ENCODE measurements around the gene GPAT3.
"Not testable (repeated sequence)": the region's sequence is repeated elsewhere in the genome, so short reads cannot be mapped to it uniquely, and the experiment has no call there.

GPAT3 gene

GRCh38 chr4:83535520-83536361 lies at the start of gene GPAT3:
TSS of gene GPAT3 (plus strand) at chr4:83536108. CDS start at chr4:83536623, 515 bp downstream.
- peak; percentile 48 for DNase-seq (ENCODE audit: low spot score)

GRCh38 chr4:83486457-83487129 lies 49.3 kb upstream of the GPAT3 start:
- DNase-seq (ENCODE audit: low spot score): no peak

GRCh38 chr4:83489711-83490326 lies 46.1 kb upstream of the GPAT3 start:
- DNase-seq (ENCODE audit: low spot score): peak; percentile 31

- peak; percentile 62 for DNase-seq (ENCODE audit: low spot score)
Observed at GRCh38 chr4:83490876-83491450, 44.9 kb upstream of the GPAT3 start.

- not testable (repeated sequence) for DNase-seq (ENCODE audit: low spot score)
Observed at GRCh38 chr4:83496085-83496917, 39.6 kb upstream of the GPAT3 start.

GRCh38 chr4:83498187-83498586 lies 37.7 kb upstream of the GPAT3 start:
- DNase-seq (ENCODE audit: low spot score): no peak

- DNase-seq (ENCODE audit: low spot score): not testable (repeated sequence)
Observed at GRCh38 chr4:83501671-83502070, 34.2 kb upstream of the GPAT3 start.

GRCh38 chr4:83503974-83504373 lies 31.9 kb upstream of the GPAT3 start:
- no peak for DNase-seq (ENCODE audit: low spot score)

- no peak for DNase-seq (ENCODE audit: low spot score)
Observed at GRCh38 chr4:83504503-83504902, 31.4 kb upstream of the GPAT3 start.

GRCh38 chr4:83504996-83505395 lies 30.9 kb upstream of the GPAT3 start:
- no peak for DNase-seq (ENCODE audit: low spot score)

- DNase-seq (ENCODE audit: low spot score): peak; percentile 77
Observed at GRCh38 chr4:83509156-83509585, 26.7 kb upstream of the GPAT3 start.

GRCh38 chr4:83510442-83510841 lies 25.5 kb upstream of the GPAT3 start:
- no peak for DNase-seq (ENCODE audit: low spot score)

GRCh38 chr4:83516042-83516772 lies 19.7 kb upstream of the GPAT3 start:
- DNase-seq (ENCODE audit: low spot score): no peak

GRCh38 chr4:83522239-83522638 lies 13.7 kb upstream of the GPAT3 start:
- DNase-seq (ENCODE audit: low spot score): no peak

GRCh38 chr4:83527671-83528070 lies 8.2 kb upstream of the GPAT3 start:
- DNase-seq (ENCODE audit: low spot score): no peak

- no peak for DNase-seq (ENCODE audit: low spot score)
Observed at GRCh38 chr4:83536362-83537272, 709 bp downstream of the GPAT3 start.

- DNase-seq (ENCODE audit: low spot score): no peak
Observed at GRCh38 chr4:83542225-83542624, 6.3 kb downstream of the GPAT3 start.

- DNase-seq (ENCODE audit: low spot score): no peak
Observed at GRCh38 chr4:83546786-83547185, 10.9 kb downstream of the GPAT3 start.

- peak; percentile 75 for DNase-seq (ENCODE audit: low spot score)
Observed at GRCh38 chr4:83548151-83548905, 12.4 kb downstream of the GPAT3 start.
